Ovary (tissue), 9 donors: ENCODE measurements around the gene PPP1R13L. TPM values are rescaled to one million over a fixed set of nuclear protein-coding genes. Genes with fewer than 3 reads are reported as not detected.

ENCODE experiments used
- DNase-seq, 5 donors: peaks; one replicate each; pipeline ENCODE4 v3.0.0-alpha.2; 2019 to 2020
- H3K27ac ChIP-seq, 2 donors: fragments of 200-600 bp; one replicate each; pipeline versions ENCODE4 v1.5.1 to v1.8.0; 2019 to 2022
- H3K27me3 ChIP-seq: fragments of 200-600 bp; one replicate; pipeline ENCODE4 v1.8.0; 2022
- H3K36me3 ChIP-seq: fragments of 200-600 bp; sonication (generic); one replicate; pipeline ENCODE4 v1.5.1; 2019
- H3K4me1 ChIP-seq: one replicate; pipeline ENCODE4 v1.8.1; 2013; ENCODE audit warnings: mild to moderate bottlenecking, moderate library complexity; ENCODE audit not compliant: insufficient read depth
- H3K4me3 ChIP-seq: fragments of 200-600 bp; sonication (generic); one replicate; pipeline ENCODE4 v1.5.1; 2017
- H3K9me3 ChIP-seq, 2 donors: fragments of 200-600 bp in 1 of 2; sonication (generic) in 1 of 2; one replicate each; pipeline versions ENCODE4 v1.5.1 to v1.8.1; 2013 to 2019; ENCODE audit warnings: mild to moderate bottlenecking in 1 of 2, moderate library complexity in 1 of 2
- EP300 ChIP-seq: sonication (generic); formaldehyde crosslinking; IDR thresholded peaks from one replicate; pipeline ENCODE4 v1.6.1; 2017; ENCODE audit warnings: antibody characterized with exemption
- POLR2A ChIP-seq: fragments of 450-650 bp; IDR thresholded peaks from one replicate; pipeline ENCODE4 v1.6.1; 2017; ENCODE audit warnings: antibody characterized with exemption, mild to moderate bottlenecking, moderate library complexity
- WGBS, 3 donors: extraction: QIAGEN DNeasy Blood & Tissue Kit in 1 of 3; methylation state at CpG; one replicate each; pipeline versions ENCODE4 v1.1.5 to v1.1.7; 2013 to 2017; 5-methylcytosine and 5-hydroxymethylcytosine counted together
- intact Hi-C, 4 donors: fragments of 100-400 bp; cut with DNase I; formaldehyde crosslinking; loops; one replicate each; pipeline versions ENCODE4 v1.11.0 to v1.15.1; 2022 to 2023
- polyA plus RNA-seq, 2 donors: library from polyadenylated mRNA; stranded (reverse); fragments of 200-250 nt in 1 of 2; fragments of 350-450 nt in 1 of 2; fragmentation: Illumina TruSeq in 1 of 2; extraction: RNeasy Lipid Tissue Mini Kit (QIAGEN cat#74804) in 1 of 2; gene quantifications; one replicate each; pipeline ENCODE4 v1.2.3, GENCODE V29; 2013 to 2014
- total RNA-seq, 7 donors: library from RNA; depleted of rRNA in 2 of 7; stranded (reverse); fragments of >200 nt in 2 of 7; fragmentation: NEBNext Ultra II Directional in 3 of 7; extraction: Animal tissue kit (Norgen Biotek cat#: 25700) in 3 of 7; gene quantifications; one replicate each; pipeline versions ENCODE4 v1.1.0 to v1.2.4, GENCODE V29; 2016 to 2023
- TF ChIP-seq, protein P1 (sequence below), 3 donors: fragments of 450-650 bp in 2 of 3; fragments of 200-600 bp in 1 of 3; IDR thresholded peaks; one replicate each; pipeline versions ENCODE4 v1.5.1 to v1.8.0; 2016 to 2022; ENCODE audit warnings: antibody characterized with exemption in 3 of 3, mild to moderate bottlenecking in 1 of 3
- donor health status: DM: no; HTN: no; CAD: no; lungs with moderate emphysema.
- donor health status: DM: no; HTN: no; CAD: no.
- donor health status: Bipolar disorder and iron deficiency.
- donor health status: DM: yes; HTN: yes; CAD: no.
- donor health status: DM: no; HTN: no; CAD: no.
- donor health status: DM: yes; HTN: yes; CAD: no.

PPP1R13L gene
- total and polyA plus RNA-seq, 9 donors = 6.8 to 29.1 (median 13.3) TPM

DNA sequence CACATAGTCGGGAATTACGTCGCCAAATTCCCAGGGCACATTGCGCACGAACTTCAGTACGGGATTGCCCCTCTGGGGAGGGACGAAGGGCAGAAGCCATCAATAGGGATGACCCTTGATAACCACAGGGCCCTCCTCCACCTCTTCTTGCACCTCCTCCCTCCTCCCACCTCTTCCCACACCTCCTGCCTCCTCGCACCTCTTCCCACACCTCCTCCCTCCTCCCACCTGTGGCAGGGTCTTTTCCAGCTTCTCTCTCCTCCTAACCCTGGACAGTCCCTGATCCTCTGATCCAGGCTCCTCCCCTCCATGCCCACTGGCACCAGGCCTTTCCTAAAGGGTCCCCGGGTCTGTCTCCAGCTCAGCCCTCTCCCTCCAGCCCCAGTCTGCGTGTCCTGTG is 15.5 kb upstream of the PPP1R13L start:
- no peaks in the 10 kb centered on the region for H3K36me3 ChIP-seq
- H3K4me3 ChIP-seq = no peak overlapping the region
- no peak for DNase-seq
- intact Hi-C loops = loop anchor here in 1 of 4 donors (10.0 kb wide), 1 partner anchor 264 kb away; no protein-coding TSS in a partner anchor
- 74 to 82% (median 76%) methylated on average over 10 of the region's 10 CpGs for WGBS, 3 donors
- H3K27ac ChIP-seq = no peak overlapping the region
- no peaks in the 10 kb centered on the region for H3K27me3 ChIP-seq
- no peaks in the 10 kb centered on the region for H3K9me3 ChIP-seq
- TF ChIP-seq POLR2A (no peak), EP300 (no peak)
- TF ChIP-seq, protein P1, sequence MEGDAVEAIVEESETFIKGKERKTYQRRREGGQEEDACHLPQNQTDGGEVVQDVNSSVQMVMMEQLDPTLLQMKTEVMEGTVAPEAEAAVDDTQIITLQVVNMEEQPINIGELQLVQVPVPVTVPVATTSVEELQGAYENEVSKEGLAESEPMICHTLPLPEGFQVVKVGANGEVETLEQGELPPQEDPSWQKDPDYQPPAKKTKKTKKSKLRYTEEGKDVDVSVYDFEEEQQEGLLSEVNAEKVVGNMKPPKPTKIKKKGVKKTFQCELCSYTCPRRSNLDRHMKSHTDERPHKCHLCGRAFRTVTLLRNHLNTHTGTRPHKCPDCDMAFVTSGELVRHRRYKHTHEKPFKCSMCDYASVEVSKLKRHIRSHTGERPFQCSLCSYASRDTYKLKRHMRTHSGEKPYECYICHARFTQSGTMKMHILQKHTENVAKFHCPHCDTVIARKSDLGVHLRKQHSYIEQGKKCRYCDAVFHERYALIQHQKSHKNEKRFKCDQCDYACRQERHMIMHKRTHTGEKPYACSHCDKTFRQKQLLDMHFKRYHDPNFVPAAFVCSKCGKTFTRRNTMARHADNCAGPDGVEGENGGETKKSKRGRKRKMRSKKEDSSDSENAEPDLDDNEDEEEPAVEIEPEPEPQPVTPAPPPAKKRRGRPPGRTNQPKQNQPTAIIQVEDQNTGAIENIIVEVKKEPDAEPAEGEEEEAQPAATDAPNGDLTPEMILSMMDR (IDR thresholded peaks at IDR 0.05) = no peak
- H3K4me1 ChIP-seq = peaks cover 6% of the 10 kb centered on the region

DNA sequence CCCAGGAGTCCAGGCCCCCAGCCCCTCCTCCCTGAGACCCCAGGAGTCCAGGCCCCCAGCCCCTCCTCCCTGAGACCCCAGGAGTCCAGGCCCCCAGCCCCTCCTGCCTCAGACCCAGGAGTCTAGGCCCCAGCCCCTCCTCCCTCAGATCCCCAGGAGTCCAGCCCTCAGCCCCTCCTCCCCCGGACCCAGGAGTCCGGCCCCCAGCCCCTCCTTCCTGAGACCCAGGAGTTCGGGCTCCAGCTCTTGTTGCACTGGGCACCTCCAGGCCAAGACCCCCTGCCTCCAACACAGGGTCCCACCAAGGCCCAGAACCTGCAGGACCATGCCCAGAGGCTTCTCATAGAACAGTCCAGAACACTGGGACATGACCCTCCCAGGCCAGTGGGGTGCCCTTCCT is 15.0 kb upstream of the PPP1R13L start:
- WGBS, 3 donors = 20 to 28% (median 28%) methylated on average over 1 to 3 of the region's 3 CpGs
- no peak overlapping the region for H3K27ac ChIP-seq
- peaks cover 6% of the 10 kb centered on the region for H3K4me1 ChIP-seq

DNA sequence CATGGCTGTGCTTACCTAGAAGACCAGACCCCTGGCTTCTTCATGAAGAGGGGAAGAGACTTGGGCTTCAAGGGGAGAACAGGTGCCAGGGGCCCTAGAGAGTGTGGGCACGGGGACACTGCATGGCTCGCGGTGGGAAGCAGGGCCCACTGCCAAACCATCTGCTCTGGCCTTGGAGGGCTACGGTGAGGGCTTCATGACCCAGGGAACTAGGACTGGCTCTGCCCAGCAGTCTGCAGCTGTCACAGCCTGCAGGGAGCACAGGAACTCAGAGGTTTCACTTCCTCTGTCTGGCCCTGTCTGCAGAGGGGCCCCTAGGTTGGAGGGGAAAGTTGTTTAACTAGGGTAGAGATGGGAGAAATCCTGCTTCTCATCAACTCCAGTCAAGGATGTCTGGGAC is 14.5 kb upstream of the PPP1R13L start:
- H3K4me1 ChIP-seq = peaks cover 6% of the 10 kb centered on the region
- 10 to 17% (median 16%) methylated on average over 4 of the region's 4 CpGs for WGBS, 3 donors
- H3K4me3 ChIP-seq = no peak overlapping the region
- intact Hi-C loops = no loop called here
- no peaks in the 10 kb centered on the region for H3K9me3 ChIP-seq
- no peaks in the 10 kb centered on the region for H3K36me3 ChIP-seq
- no peaks in the 10 kb centered on the region for H3K27me3 ChIP-seq
- no peak for DNase-seq
- H3K27ac ChIP-seq = no peak overlapping the region
- TF ChIP-seq, protein P1 (IDR thresholded peaks at IDR 0.05) = no peak
- TF ChIP-seq EP300 (no peak), POLR2A (no peak)

More for the DNA sequence above, 15.0 kb upstream of the PPP1R13L start:
- no peak for DNase-seq
- no peaks in the 10 kb centered on the region for H3K9me3 ChIP-seq
- H3K36me3 ChIP-seq = no peaks in the 10 kb centered on the region
- no peak overlapping the region for H3K4me3 ChIP-seq
- no peak for TF ChIP-seq POLR2A
- TF ChIP-seq, protein P1 (IDR thresholded peaks at IDR 0.05) = no peak
- intact Hi-C loops = loop anchor here in 1 of 4 donors (10.0 kb wide), 1 partner anchor 265 kb away; no protein-coding TSS in a partner anchor
- H3K27me3 ChIP-seq = no peaks in the 10 kb centered on the region

DNA sequence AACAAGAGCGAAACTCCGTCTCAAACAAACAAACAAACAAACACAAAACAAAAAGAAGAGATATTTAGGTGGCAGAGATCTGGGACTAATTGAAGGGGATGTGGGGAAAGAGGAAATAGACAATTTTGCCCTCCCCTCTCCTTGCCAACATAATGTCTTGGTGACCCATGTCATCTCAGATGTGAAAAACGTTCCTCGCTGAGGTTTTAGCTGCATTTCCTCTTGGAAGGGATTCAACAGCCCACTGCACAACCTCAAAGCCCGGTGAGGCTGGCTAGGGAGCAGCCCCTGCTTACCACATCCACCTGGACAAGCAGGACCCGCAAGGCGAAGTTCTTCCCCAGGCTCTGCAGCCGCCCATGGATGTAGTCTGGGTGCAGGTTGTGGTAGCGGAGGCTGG is 13.9 kb upstream of the PPP1R13L start:
- 73 to 78% (median 76%) methylated on average over 9 of the region's 9 CpGs for WGBS, 3 donors
- no peaks in the 10 kb centered on the region for H3K36me3 ChIP-seq
- no peaks in the 10 kb centered on the region for H3K27me3 ChIP-seq
- H3K4me3 ChIP-seq = no peak overlapping the region
- no peak for DNase-seq
- H3K27ac ChIP-seq = no peak overlapping the region
- peaks cover 3% of the 10 kb centered on the region for H3K4me1 ChIP-seq
- TF ChIP-seq, protein P1 (IDR thresholded peaks at IDR 0.05) = no peak
- no peak for TF ChIP-seq POLR2A
- no peak for TF ChIP-seq EP300
- H3K9me3 ChIP-seq = no peaks in the 10 kb centered on the region
- intact Hi-C loops = no loop called here
